Stomach (tissue), 4 donors: ENCODE measurements around the gene MIR17HG.

Experiments used
- CTCF ChIP-seq, 7 experiments: fragments of 450-650 bp in 4 of 7; fragments of 200-600 bp in 3 of 7; sonication (generic) in 3 of 7; IDR thresholded peaks; one replicate each; pipeline ENCODE4 v1.5.1; 2016 to 2019; ENCODE audit warnings: antibody characterized with exemption in 7 of 7, control low read depth in 2 of 7, mild to moderate bottlenecking in 1 of 7
- POLR2A ChIP-seq, 4 donors: fragments of 450-650 bp; IDR thresholded peaks; one replicate each; pipeline ENCODE4 v1.6.1; 2016; ENCODE audit warnings: antibody characterized with exemption in 4 of 4, control low read depth in 2 of 4, mild to moderate bottlenecking in 1 of 4, moderate library complexity in 1 of 4
- POLR2AphosphoS5 ChIP-seq, 3 donors: sonication (generic); formaldehyde crosslinking; IDR thresholded peaks; one replicate each; pipeline ENCODE4 v1.6.1; 2016; ENCODE audit warnings: antibody characterized with exemption in 3 of 3

GRCh38 chr13:91383836-91384235 is 36.3 kb downstream of the MIR17HG start:
- no peak for TF ChIP-seq CTCF (IDR thresholded peaks at IDR 0.05)
- no peak for TF ChIP-seq POLR2AphosphoS5 (IDR thresholded peaks at IDR 0.05)
- no peak for TF ChIP-seq POLR2A (IDR thresholded peaks at IDR 0.05)
